GM12878 (cell line): ENCODE results near the gene CRHBP. TPM values are rescaled to one million over a fixed set of nuclear protein-coding genes. Genes with fewer than 3 reads are reported as not detected.

Experiments
- ATAC-seq: fragments of 200-7000 bp; cut with Tn5 transposase; 3 replicates; pipeline ENCODE4 v1.9.1; 2020; ENCODE audit warnings: mild to moderate bottlenecking, moderate library complexity
- BruUV-seq: library from RNA; stranded (reverse); fragments of 400-500 nt; replicated peaks from 2 replicates; lab custom pipeline; 2021; lab: Mats Ljungman, UMichigan
- CTCF ChIA-PET: fragments of 300-600 bp; sonication (Branson Sonifier 250); formaldehyde crosslinking; extraction: SDS; loops from one replicate; lab custom pipeline; 2021; ENCODE audit warnings: inconsistent platforms; lab: Yijun Ruan, JAX
- POLR2A ChIA-PET: fragments of 350-600 bp; formaldehyde crosslinking; extraction: SDS; loops from one replicate; lab custom pipeline; 2021; ENCODE audit warnings: inconsistent platforms; lab: Charles Lee
- RAD21 ChIA-PET: fragments of 300-600 bp; sonication (Branson Sonifier 250); formaldehyde crosslinking; loops from one replicate; lab custom pipeline; 2023; ENCODE audit warnings: antibody characterized with exemption; ENCODE audit not compliant: unreplicated experiment; lab: Charles Lee
- SMC1A ChIA-PET: fragments of 300-600 bp; sonication (Branson Sonifier 250); formaldehyde crosslinking; loops from one replicate; lab custom pipeline; 2023; ENCODE audit not compliant: unreplicated experiment, uncharacterized antibody; lab: Charles Lee
- DNase-seq: peaks from one replicate; pipeline ENCODE4 v3.0.0-alpha.2; 2011; ENCODE audit warnings: low read depth, low spot score
- FAIRE-seq: peaks from 3 replicates; lab custom pipeline; 2011; peaks lifted over from hg19 to GRCh38; lab: Jason Lieb, UNC
- H2AFZ ChIP-seq: 2 replicates; pipeline ENCODE4 v1.6.0; 2011; ENCODE audit warnings: low read depth, low read length, control low read depth; ENCODE audit not compliant: control insufficient read depth
- H3K27ac ChIP-seq: 2 replicates; pipeline ENCODE4 v1.5.1; 2011; ENCODE audit warnings: control low read depth; ENCODE audit not compliant: control insufficient read depth, insufficient read depth
- H3K27me3 ChIP-seq, 2 experiments: replicated peaks in 1 of 2; 2 replicates each; pipeline versions ENCODE4 v1.6.0 to v1.6.1; 2011; ENCODE audit warnings: low read length in 1 of 2; ENCODE audit not compliant: control insufficient read depth in 2 of 2, insufficient read depth in 2 of 2
- H3K36me3 ChIP-seq, 2 experiments: 2 replicates each; pipeline ENCODE4 v1.5.1; 2011; ENCODE audit warnings: low read length in 1 of 2; ENCODE audit not compliant: control insufficient read depth in 2 of 2, insufficient read depth in 2 of 2
- H3K4me1 ChIP-seq: 2 replicates; pipeline ENCODE4 v1.6.1; 2011; ENCODE audit warnings: mild to moderate bottlenecking, low read length, moderate library complexity, mixed read lengths; ENCODE audit not compliant: control insufficient read depth, insufficient read depth
- H3K4me2 ChIP-seq: 2 replicates; pipeline ENCODE4 v1.6.0; 2011; ENCODE audit warnings: control low read depth; ENCODE audit not compliant: control insufficient read depth, insufficient read depth
- H3K4me3 ChIP-seq: fragments of 200-600 bp; sonication (generic); 2 replicates; pipeline ENCODE4 v1.5.1; 2016
- H3K79me2 ChIP-seq: 2 replicates; pipeline ENCODE4 v1.6.0; 2011; ENCODE audit warnings: low read length; ENCODE audit not compliant: control insufficient read depth, insufficient read depth
- H3K9ac ChIP-seq: 2 replicates; pipeline ENCODE4 v1.8.0; 2011; ENCODE audit warnings: low read length, control low read depth, mixed read lengths; ENCODE audit not compliant: control insufficient read depth, insufficient read depth
- H3K9me3 ChIP-seq: replicated peaks from 3 replicates; pipeline ENCODE4 v1.5.1; 2011; ENCODE audit warnings: mild to moderate bottlenecking, low read length; ENCODE audit not compliant: control insufficient read depth, insufficient read depth
- H4K20me1 ChIP-seq: 2 replicates; pipeline ENCODE4 v1.6.0; 2011; ENCODE audit not compliant: control insufficient read depth, insufficient read depth
- BCL11A ChIP-seq: IDR thresholded peaks from 2 replicates; pipeline ENCODE4 v1.6.1; 2011; ENCODE audit warnings: low read depth, low read length
- BHLHE40 ChIP-seq, 2 experiments: fragments of 450-650 bp in 1 of 2; IDR thresholded peaks; 2 replicates each; pipeline ENCODE4 v1.6.1; 2011 to 2017; ENCODE audit warnings: low read depth in 2 of 2, borderline replicate concordance in 1 of 2, improper control_type of control experiment in 1 of 2, low read length in 1 of 2, mild to moderate bottlenecking in 1 of 2
- DPF2 ChIP-seq: fragments of 450-650 bp; IDR thresholded peaks from 2 replicates; pipeline ENCODE4 v1.6.1; 2017; ENCODE audit warnings: mild to moderate bottlenecking
- GATAD2B ChIP-seq: fragments of 450-650 bp; conservative IDR thresholded peaks from 2 replicates; pipeline ENCODE4 v1.6.1; 2017; ENCODE audit warnings: low read depth, mild to moderate bottlenecking, moderate library complexity
- MEF2B ChIP-seq: fragments of 450-650 bp; IDR thresholded peaks from 2 replicates; pipeline ENCODE4 v1.6.1; 2018; ENCODE audit warnings: mild to moderate bottlenecking, moderate library complexity; ENCODE audit not compliant: partially characterized antibody, poor library complexity, severe bottlenecking
- PML ChIP-seq: IDR thresholded peaks from 2 replicates; pipeline ENCODE4 v1.6.1; 2012; ENCODE audit warnings: low read length, inconsistent platforms
- SMARCA5 ChIP-seq: fragments of 450-650 bp; IDR thresholded peaks from 2 replicates; pipeline ENCODE4 v1.6.1; 2017; ENCODE audit warnings: mild to moderate bottlenecking
- SREBF2 ChIP-seq: IDR thresholded peaks from 2 replicates; pipeline ENCODE4 v1.6.1; 2012; ENCODE audit warnings: mild to moderate bottlenecking, low read length
- TCF7 ChIP-seq: IDR thresholded peaks from 2 replicates; pipeline ENCODE4 v1.6.1; 2014; ENCODE audit warnings: antibody characterized with exemption, borderline replicate concordance
- ZNF384 ChIP-seq: IDR thresholded peaks from 2 replicates; pipeline ENCODE4 v1.6.1; 2012; ENCODE audit warnings: low read depth, mild to moderate bottlenecking, low read length, improper control_type of control experiment, borderline replicate concordance
- ZSCAN29 ChIP-seq: fragments of 450-650 bp; IDR thresholded peaks from 2 replicates; pipeline ENCODE4 v1.6.1; 2017; ENCODE audit warnings: mild to moderate bottlenecking, moderate library complexity
- WGBS: methylation state at CpG from one replicate; pipeline ENCODE4 v1.1.6; 2016; ENCODE audit warnings: low lambda C conversion rate; ENCODE audit not compliant: insufficient replicate concordance, insufficient coverage; ENCODE audit errors: missing lambda C conversion rate; 5-methylcytosine and 5-hydroxymethylcytosine counted together
- in situ Hi-C: fragments of 300-500 bp; cut with MboI; formaldehyde crosslinking; loops from 9 replicates; pipeline ENCODE4 v1.14.3; 2018; ENCODE audit warnings: mixed read lengths
- intact Hi-C: fragments of 100-400 bp; cut with micrococcal nuclease; formaldehyde crosslinking; loops from one replicate; pipeline ENCODE4 v1.14.2; 2022; ENCODE audit not compliant: unreplicated experiment
- polyA plus RNA-seq, 11 experiments: library from polyadenylated mRNA; depleted of rRNA in 4 of 11; unstranded in 6 of 11; stranded (reverse) in 5 of 11; fragments of >200 nt; fragmentation: Nextera tagmentation in 4 of 11; fragmentation: Illumina TruSeq in 1 of 11; extraction: Ambion mirVana in 4 of 11; extraction: Trizol in 1 of 11; gene quantifications; 1 replicate in 1 of 11; 2 replicates in 10 of 11; pipeline versions ENCODE4 v1.2.1 to v1.2.3, GENCODE V29; 2011 to 2016; ENCODE audit warnings: inconsistent platforms in 2 of 11, missing spikeins in 2 of 11, low read depth in 1 of 11
- total RNA-seq, 4 experiments: library from RNA; depleted of rRNA in 3 of 4; stranded (reverse); fragments of >200 nt in 3 of 4; fragmentation: Illumina TruSeq in 1 of 4; extraction: Trizol in 1 of 4; gene quantifications; 2 replicates each; pipeline versions ENCODE4 v1.2.1 to v1.2.3, GENCODE V29; 2013 to 2021
- TF ChIP-seq, protein P1 (sequence below): fragments of 450-650 bp; conservative IDR thresholded peaks from 2 replicates; pipeline ENCODE4 v1.6.1; 2017; ENCODE audit warnings: mild to moderate bottlenecking, moderate library complexity
- TF ChIP-seq, protein P2 (sequence below): IDR thresholded peaks from 2 replicates; pipeline ENCODE4 v1.6.1; 2012; ENCODE audit warnings: low read length, inconsistent platforms
- TF ChIP-seq, protein P3 (sequence below): fragments of 450-650 bp; IDR thresholded peaks from 2 replicates; pipeline ENCODE4 v1.6.1; 2017; ENCODE audit warnings: mild to moderate bottlenecking, moderate library complexity

CRHBP gene
- total and polyA plus RNA-seq, 10 of the 15 experiments (the other 5 are each of a cell fraction or from before 2014, with no cell fraction given): 0.04 to 0.32 TPM; not detected in 8

DNA sequence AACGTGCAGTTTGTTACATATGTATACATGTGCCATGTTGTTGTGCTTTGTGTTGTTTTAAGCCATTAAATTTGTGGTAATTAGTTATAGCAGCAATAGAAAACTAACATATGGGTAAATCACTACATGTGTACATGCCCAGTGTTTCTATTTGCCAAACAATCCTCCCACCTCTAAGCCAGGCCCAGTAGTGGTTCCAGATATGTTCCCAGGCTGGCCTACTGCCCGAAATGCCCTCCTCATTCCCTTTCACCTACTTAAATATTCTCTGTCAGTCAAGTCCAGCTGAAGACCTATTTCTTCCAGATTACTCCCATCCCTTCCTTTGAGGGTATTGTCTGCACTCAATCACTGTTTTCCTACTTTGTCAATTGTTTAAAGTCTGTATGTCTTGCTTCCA is 53.3 kb downstream of the CRHBP start:
- Histone ChIP-seq H2AFZ (no peak overlapping the region), H3K4me2 (no peak overlapping the region), H3K36me3 (no peaks in the 10 kb centered on the region), H3K9me3 (no peaks in the 10 kb centered on the region), H3K27me3 (no peaks in the 10 kb centered on the region; a peak in 1 of 4 replicates), H3K4me1 (no peaks in the 10 kb centered on the region), H3K4me3 (no peak overlapping the region), H3K27ac (no peak overlapping the region), H3K79me2 (no peaks in the 10 kb centered on the region), H3K9ac (no peak overlapping the region), H4K20me1 (no peaks in the 10 kb centered on the region)
- CTCF ChIA-PET: interaction anchor here (1.5 kb wide), 1 partner anchor 11 kb away, joined by 3 read pairs; no protein-coding TSS in a partner anchor
- POLR2A ChIA-PET: no interaction called here
- FAIRE-seq (no peak), ATAC-seq (no peak), DNase-seq (no peak)
- in situ Hi-C loops (no loop called here), intact Hi-C loops (no loop called here)
- 0% methylated on average over 2 of the region's 2 CpGs for WGBS
- no peak for TF ChIP-seq ZSCAN29
- no peak for TF ChIP-seq PML
- no peak for TF ChIP-seq TCF7
- TF ChIP-seq BHLHE40 (IDR thresholded peaks at IDR 0.05; ENCODE audit: borderline replicate concordance in 1 of 2, low read depth in 2 of 2, low read length in 1 of 2): no peak
- no peak for TF ChIP-seq SREBF2
- TF ChIP-seq, protein P1, sequence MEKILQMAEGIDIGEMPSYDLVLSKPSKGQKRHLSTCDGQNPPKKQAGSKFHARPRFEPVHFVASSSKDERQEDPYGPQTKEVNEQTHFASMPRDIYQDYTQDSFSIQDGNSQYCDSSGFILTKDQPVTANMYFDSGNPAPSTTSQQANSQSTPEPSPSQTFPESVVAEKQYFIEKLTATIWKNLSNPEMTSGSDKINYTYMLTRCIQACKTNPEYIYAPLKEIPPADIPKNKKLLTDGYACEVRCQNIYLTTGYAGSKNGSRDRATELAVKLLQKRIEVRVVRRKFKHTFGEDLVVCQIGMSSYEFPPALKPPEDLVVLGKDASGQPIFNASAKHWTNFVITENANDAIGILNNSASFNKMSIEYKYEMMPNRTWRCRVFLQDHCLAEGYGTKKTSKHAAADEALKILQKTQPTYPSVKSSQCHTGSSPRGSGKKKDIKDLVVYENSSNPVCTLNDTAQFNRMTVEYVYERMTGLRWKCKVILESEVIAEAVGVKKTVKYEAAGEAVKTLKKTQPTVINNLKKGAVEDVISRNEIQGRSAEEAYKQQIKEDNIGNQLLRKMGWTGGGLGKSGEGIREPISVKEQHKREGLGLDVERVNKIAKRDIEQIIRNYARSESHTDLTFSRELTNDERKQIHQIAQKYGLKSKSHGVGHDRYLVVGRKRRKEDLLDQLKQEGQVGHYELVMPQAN: no peak
- TF ChIP-seq GATAD2B: no peak
- TF ChIP-seq BCL11A: no peak
- no peak for TF ChIP-seq ZNF384
- no peak for TF ChIP-seq MEF2B
- TF ChIP-seq, protein P2, sequence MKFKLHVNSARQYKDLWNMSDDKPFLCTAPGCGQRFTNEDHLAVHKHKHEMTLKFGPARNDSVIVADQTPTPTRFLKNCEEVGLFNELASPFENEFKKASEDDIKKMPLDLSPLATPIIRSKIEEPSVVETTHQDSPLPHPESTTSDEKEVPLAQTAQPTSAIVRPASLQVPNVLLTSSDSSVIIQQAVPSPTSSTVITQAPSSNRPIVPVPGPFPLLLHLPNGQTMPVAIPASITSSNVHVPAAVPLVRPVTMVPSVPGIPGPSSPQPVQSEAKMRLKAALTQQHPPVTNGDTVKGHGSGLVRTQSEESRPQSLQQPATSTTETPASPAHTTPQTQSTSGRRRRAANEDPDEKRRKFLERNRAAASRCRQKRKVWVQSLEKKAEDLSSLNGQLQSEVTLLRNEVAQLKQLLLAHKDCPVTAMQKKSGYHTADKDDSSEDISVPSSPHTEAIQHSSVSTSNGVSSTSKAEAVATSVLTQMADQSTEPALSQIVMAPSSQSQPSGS: no peak
- TF ChIP-seq SMARCA5: no peak
- TF ChIP-seq DPF2: no peak
- TF ChIP-seq, protein P3, sequence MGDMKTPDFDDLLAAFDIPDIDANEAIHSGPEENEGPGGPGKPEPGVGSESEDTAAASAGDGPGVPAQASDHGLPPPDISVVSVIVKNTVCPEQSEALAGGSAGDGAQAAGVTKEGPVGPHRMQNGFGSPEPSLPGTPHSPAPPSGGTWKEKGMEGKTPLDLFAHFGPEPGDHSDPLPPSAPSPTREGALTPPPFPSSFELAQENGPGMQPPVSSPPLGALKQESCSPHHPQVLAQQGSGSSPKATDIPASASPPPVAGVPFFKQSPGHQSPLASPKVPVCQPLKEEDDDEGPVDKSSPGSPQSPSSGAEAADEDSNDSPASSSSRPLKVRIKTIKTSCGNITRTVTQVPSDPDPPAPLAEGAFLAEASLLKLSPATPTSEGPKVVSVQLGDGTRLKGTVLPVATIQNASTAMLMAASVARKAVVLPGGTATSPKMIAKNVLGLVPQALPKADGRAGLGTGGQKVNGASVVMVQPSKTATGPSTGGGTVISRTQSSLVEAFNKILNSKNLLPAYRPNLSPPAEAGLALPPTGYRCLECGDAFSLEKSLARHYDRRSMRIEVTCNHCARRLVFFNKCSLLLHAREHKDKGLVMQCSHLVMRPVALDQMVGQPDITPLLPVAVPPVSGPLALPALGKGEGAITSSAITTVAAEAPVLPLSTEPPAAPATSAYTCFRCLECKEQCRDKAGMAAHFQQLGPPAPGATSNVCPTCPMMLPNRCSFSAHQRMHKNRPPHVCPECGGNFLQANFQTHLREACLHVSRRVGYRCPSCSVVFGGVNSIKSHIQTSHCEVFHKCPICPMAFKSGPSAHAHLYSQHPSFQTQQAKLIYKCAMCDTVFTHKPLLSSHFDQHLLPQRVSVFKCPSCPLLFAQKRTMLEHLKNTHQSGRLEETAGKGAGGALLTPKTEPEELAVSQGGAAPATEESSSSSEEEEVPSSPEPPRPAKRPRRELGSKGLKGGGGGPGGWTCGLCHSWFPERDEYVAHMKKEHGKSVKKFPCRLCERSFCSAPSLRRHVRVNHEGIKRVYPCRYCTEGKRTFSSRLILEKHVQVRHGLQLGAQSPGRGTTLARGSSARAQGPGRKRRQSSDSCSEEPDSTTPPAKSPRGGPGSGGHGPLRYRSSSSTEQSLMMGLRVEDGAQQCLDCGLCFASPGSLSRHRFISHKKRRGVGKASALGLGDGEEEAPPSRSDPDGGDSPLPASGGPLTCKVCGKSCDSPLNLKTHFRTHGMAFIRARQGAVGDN: no peak
- BruUV-seq: no TSS peak
- RAD21 ChIA-PET: no interaction called here
- SMC1A ChIA-PET: interaction anchor here (1.0 kb wide), 1 partner anchor 10 kb away, joined by 4 read pairs; no protein-coding TSS in a partner anchor
